Mucosa of descending colon (tissue), 3 donors: ENCODE data around the gene PRDM16. TPM values are rescaled to one million over a fixed set of nuclear protein-coding genes. Genes with fewer than 3 reads are reported as not detected.

Experiments
- ATAC-seq: fragments of 200-7000 bp; cut with Tn5 transposase; one replicate; pipeline ENCODE4 v1.9.1; 2020; ENCODE audit warnings: mild to moderate bottlenecking, moderate library complexity
- DNase-seq, 3 donors: peaks; one replicate each; pipeline ENCODE4 v3.0.0-alpha.2; 2020
- H3K36me3 ChIP-seq: fragments of 200-600 bp; one replicate; pipeline ENCODE4 v1.8.0; 2021; ENCODE audit warnings: low read depth, mild to moderate bottlenecking
- H3K4me1 ChIP-seq: fragments of 200-600 bp; one replicate; pipeline ENCODE4 v1.8.0; 2021; ENCODE audit warnings: low read depth, mild to moderate bottlenecking
- H3K4me3 ChIP-seq: fragments of 200-600 bp; one replicate; pipeline ENCODE4 v1.8.0; 2021; ENCODE audit warnings: mild to moderate bottlenecking
- H3K9me3 ChIP-seq: fragments of 200-600 bp; one replicate; pipeline ENCODE4 v1.8.0; 2021; ENCODE audit warnings: mild to moderate bottlenecking
- intact Hi-C, 2 donors: fragments of 100-400 bp; cut with DNase I in 1 of 2; cut with micrococcal nuclease in 1 of 2; formaldehyde crosslinking; loops; one replicate each; pipeline versions ENCODE4 v1.11.0 to v1.11.1; 2022; cut with DNase I, micrococcal nuclease
- total RNA-seq, 3 donors: library from RNA; stranded (reverse); fragmentation: NEBNext Ultra II Directional in 2 of 3; extraction: Animal tissue kit (Norgen Biotek cat#: 25700) in 2 of 3; gene quantifications; one replicate each; pipeline versions ENCODE4 v1.2.1 to v1.2.4, GENCODE V29; 2021 to 2023
- TF ChIP-seq, protein P1 (sequence below): fragments of 200-600 bp; IDR thresholded peaks from one replicate; pipeline ENCODE4 v1.8.0; 2022; ENCODE audit warnings: antibody characterized with exemption, mild to moderate bottlenecking
- donor health status: DM: no; HTN: no; CAD: no; lungs with moderate emphysema.
- donor health status: DM: no; HTN: no; CAD: no.
- donor health status: DM: no; HTN: yes; CAD: no.

The PRDM16 gene
- total RNA-seq, 3 donors from 2014 or later: 1.6 to 2.5 (median 2.4) TPM

DNA sequence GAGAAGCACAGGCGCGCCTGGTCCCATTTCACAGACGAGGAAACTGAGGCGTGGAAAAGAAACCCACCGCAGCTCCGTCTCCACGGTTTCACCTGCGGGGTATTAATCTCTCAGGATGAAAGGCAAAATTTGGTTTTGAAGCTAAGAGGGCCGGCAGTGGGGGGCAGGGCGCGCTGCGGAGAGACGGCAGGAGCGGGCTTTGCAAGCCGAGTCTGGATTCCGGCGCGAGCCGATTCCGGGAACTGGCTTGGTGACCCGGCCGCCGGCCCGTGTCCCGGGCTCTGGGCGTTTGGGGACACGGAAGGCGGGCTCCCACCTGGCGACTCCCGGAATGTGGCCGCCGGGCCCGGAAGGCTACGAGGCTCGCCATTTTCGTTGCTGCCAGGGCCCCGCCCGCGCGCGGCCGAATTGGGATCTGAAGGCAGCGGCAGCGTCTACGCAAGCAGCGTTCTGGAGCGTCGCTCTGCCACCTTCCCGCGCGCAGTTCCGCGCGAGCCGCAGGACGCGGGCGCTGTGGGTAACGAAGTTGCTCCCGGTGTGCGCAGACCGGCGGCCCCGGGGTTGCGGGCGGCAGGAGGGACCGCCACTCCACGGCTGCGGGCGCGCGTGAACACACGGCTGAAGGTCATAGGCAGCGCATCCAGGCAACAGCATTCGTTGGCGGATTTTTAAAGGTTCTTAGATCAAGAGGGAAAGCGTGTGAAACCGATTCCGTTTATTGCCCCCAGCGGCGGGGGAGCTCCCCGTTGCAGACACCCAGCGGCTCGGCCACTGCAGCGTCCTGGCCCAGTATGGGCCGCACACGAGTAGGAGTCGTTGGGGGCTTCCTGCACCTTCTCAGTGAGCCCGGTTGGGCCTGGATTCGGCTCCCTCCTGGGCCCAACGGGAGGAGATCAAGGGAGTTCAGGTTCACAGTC is 5.4 kb upstream of the PRDM16 start:
- intact Hi-C loops: no loop called here
- no peak for ATAC-seq
- peak in 1 of 3 donors; percentile 51 for DNase-seq

DNA sequence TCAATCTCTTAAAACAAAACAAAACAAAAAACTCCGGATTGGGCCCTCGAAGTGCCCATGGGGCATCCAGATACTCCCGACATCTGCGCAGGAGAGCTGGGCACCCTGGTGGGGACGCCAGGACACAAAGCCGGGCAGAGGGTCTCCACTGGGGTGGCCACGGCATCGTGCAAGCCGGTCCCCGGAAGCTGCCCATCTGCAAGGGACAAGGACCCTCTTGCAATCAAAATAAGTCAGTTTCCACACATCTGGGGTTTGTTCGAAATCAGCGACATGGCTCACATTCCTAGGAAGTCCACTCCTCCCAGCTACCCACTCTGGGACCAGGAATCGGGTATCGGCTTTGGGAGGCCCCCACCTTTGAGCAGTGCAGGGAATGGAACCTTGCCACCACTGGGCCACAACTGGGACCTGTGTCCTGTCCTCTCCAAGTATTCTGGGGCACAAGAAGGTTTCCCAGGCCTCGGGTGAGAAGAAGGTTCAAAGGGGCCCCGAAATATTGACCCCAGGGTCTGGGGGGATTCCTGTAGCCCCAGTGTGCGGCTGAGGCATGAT is 4.6 kb upstream of the PRDM16 start:
- peaks cover 12% of the 10 kb centered on the region for H3K4me1 ChIP-seq
- intact Hi-C loops: no loop called here
- H3K4me3 ChIP-seq: no peak overlapping the region
- ATAC-seq (no peak), DNase-seq (peak in 1 of 3 donors; percentile 43)
- H3K36me3 ChIP-seq: no peaks in the 10 kb centered on the region
- TF ChIP-seq, protein P1, sequence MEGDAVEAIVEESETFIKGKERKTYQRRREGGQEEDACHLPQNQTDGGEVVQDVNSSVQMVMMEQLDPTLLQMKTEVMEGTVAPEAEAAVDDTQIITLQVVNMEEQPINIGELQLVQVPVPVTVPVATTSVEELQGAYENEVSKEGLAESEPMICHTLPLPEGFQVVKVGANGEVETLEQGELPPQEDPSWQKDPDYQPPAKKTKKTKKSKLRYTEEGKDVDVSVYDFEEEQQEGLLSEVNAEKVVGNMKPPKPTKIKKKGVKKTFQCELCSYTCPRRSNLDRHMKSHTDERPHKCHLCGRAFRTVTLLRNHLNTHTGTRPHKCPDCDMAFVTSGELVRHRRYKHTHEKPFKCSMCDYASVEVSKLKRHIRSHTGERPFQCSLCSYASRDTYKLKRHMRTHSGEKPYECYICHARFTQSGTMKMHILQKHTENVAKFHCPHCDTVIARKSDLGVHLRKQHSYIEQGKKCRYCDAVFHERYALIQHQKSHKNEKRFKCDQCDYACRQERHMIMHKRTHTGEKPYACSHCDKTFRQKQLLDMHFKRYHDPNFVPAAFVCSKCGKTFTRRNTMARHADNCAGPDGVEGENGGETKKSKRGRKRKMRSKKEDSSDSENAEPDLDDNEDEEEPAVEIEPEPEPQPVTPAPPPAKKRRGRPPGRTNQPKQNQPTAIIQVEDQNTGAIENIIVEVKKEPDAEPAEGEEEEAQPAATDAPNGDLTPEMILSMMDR: no peak
- no peaks in the 10 kb centered on the region for H3K9me3 ChIP-seq

More for the DNA sequence above, 5.4 kb upstream of the PRDM16 start:
- TF ChIP-seq, protein P1: no peak
- H3K36me3 ChIP-seq: no peaks in the 10 kb centered on the region
- H3K9me3 ChIP-seq: no peaks in the 10 kb centered on the region
- H3K4me3 ChIP-seq: no peak overlapping the region
- H3K4me1 ChIP-seq: peaks cover 12% of the 10 kb centered on the region

DNA sequence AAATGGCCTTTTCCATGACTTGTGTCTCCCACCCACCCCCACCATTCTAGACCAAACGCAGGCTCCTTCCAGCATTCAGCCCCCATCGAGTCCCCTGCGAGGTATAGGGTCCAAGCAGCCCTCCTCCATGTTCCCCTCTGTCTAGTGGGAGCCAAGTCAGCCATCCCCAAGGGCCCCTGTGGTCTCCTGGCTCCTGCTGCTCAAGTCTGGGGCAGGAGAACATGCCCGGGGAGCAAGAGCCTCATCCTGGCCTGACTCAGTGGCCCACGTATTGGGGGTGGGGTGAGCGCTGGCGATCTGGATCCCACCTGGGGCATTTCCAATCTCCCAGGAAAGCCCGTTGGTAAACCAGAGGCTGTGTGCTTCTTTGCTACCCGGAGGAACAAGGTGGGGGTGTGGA is 4.1 kb upstream of the PRDM16 start:
- DNase-seq (peak in 1 of 3 donors; percentile 10), ATAC-seq (no peak)
- intact Hi-C loops: no loop called here
- Histone ChIP-seq H3K4me1 (peaks cover 14% of the 10 kb centered on the region), H3K9me3 (no peaks in the 10 kb centered on the region), H3K36me3 (no peaks in the 10 kb centered on the region), H3K4me3 (no peak overlapping the region)
- TF ChIP-seq, protein P1: no peak

DNA sequence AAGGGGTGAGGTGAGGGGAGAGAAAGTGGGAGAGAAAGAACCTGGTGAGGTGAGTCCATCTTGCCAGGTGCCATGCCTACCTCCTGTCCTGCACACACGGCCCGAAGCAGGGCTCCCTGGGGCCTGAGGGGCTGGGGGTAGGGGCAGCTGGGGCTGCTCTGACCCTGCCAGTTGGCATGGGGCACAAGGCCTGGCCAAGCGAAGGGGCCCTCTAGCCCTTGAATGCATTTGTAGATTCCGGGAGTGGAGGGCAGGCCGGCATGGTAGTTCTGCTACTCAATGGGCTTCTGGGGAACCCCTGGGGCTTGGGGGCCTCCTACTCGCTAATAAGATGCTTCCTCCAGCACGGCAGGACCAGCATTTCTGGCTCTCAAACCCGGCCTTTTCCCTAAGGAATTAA is 3.6 kb upstream of the PRDM16 start:
- peaks cover 14% of the 10 kb centered on the region for H3K4me1 ChIP-seq
- TF ChIP-seq, protein P1: no peak
- H3K36me3 ChIP-seq: no peaks in the 10 kb centered on the region
- intact Hi-C loops: no loop called here
- ATAC-seq (no peak), DNase-seq (peak in 1 of 3 donors; percentile 23)
- no peaks in the 10 kb centered on the region for H3K9me3 ChIP-seq
- H3K4me3 ChIP-seq: no peak overlapping the region

DNA sequence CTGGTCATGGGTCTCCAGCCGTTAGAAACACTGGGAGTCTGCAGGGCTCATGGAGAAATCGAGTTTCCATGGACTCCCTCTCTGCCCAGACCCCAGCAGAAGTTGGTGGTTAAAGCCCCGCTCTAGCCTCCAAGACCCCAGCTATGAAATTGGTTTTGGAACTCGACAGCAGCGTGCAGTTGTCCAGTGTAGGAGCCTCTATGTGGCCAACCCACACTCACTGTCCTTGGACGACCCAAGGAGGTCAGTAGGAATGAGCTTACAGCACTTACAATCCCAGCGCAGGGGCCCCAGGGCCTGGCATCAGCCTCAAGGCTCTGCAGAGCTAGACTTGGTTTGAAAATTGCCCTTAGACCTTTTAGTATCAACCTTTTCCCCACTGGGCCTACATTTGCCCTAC is 3.2 kb upstream of the PRDM16 start:
- intact Hi-C loops: no loop called here

More for the DNA sequence above, 3.2 kb upstream of the PRDM16 start:
- Histone ChIP-seq H3K4me1 (peaks cover 16% of the 10 kb centered on the region), H3K4me3 (no peak overlapping the region), H3K36me3 (no peaks in the 10 kb centered on the region), H3K9me3 (no peaks in the 10 kb centered on the region)
- DNase-seq (no peak), ATAC-seq (no peak)
- TF ChIP-seq, protein P1: no peak
